Measurements from ENCODE around the gene BOLA1.
"Not testable (repeated sequence)": the region's sequence is repeated elsewhere in the genome, so short reads cannot be mapped to it uniquely, and the experiment has no call there.

BOLA1 gene

GRCh38 chr1:149877211-149877946 lies 22.0 kb upstream of the BOLA1 start:
- H3K4me1 ChIP-seq (ENCODE audit: insufficient read depth, low read length): no peaks in the 10 kb centered on the region

DNA sequence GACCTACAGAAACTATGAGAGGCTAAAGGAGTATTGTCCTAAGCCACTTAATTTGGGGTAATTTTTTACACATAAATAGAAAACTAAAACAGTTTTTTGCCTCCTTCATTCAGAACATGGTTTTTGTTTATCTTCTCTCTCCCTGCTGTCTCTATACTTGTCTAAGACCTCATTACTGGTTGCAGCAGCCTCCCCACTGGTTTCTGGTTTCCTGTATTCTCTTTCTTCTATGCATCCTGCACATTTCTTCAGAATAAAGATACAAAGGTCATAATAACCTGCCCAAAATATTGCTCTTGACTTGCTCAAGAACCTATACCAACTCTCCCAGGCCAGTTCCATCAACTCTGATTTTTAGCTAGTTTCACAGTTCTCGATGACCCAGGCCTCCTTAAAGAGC lies 19.8 kb upstream of the BOLA1 start:
- H3K9me3 ChIP-seq (ENCODE audit: insufficient read depth, low read depth, low read length): no peaks in the 10 kb centered on the region
- H3K9ac ChIP-seq (ENCODE audit: low read depth, low read length): no peak overlapping the region
- H3K36me3 ChIP-seq (ENCODE audit: insufficient read depth, low read length): no peaks in the 10 kb centered on the region
- 94% methylated on average over 1 of the region's 1 CpG for WGBS
- no peak overlapping the region for H3K27ac ChIP-seq (ENCODE audit: low read depth, low read length)
- H3K4me3 ChIP-seq (ENCODE audit: low read length): no peak overlapping the region
- no peaks in the 10 kb centered on the region for H3K27me3 ChIP-seq (ENCODE audit: insufficient read depth, low read length)
- H3K4me1 ChIP-seq (ENCODE audit: insufficient read depth, low read length): peaks cover 5% of the 10 kb centered on the region; the same call in 1 of the 2 replicates

More at GRCh38 chr1:149877211-149877946, 22.0 kb upstream of the BOLA1 start:
- no peak overlapping the region for H3K4me3 ChIP-seq (ENCODE audit: low read length)
- H3K9me3 ChIP-seq (ENCODE audit: insufficient read depth, low read depth, low read length): no peaks in the 10 kb centered on the region
- no peak overlapping the region for H3K9ac ChIP-seq (ENCODE audit: low read depth, low read length)
- H3K36me3 ChIP-seq (ENCODE audit: insufficient read depth, low read length): no peaks in the 10 kb centered on the region
- no peak overlapping the region for H3K27ac ChIP-seq (ENCODE audit: low read depth, low read length)
- H3K27me3 ChIP-seq (ENCODE audit: insufficient read depth, low read length): no peaks in the 10 kb centered on the region
- 96% methylated on average over 7 of the region's 7 CpGs for WGBS

DNA sequence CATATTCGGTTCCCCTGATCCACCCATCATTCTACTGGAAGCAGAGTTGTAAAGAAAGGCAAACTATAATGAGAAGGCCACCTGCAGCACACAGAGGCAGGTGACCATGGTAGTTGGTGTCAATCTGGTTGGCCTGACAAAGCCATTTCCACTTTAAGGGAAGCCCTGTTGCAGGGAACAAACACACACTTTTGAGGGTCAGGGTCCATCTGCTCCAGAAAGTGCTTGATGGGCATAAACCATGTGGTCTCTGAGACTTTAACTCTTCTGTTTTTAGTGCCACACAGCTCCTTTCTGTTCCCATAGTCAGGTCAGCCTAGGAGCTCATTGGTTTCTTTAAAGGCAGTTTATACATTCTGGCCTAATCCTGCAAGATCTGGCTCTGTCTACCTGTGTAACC lies 17.5 kb upstream of the BOLA1 start:
- H3K4me3 ChIP-seq (ENCODE audit: low read length): no peak overlapping the region
- peaks cover 11% of the 10 kb centered on the region; the same call in 1 of the 2 replicates for H3K4me1 ChIP-seq (ENCODE audit: insufficient read depth, low read length)
- no peaks in the 10 kb centered on the region for H3K9me3 ChIP-seq (ENCODE audit: insufficient read depth, low read depth, low read length)
- H3K27ac ChIP-seq (ENCODE audit: low read depth, low read length): no peak overlapping the region
- WGBS: 73% methylated on average over 1 of the region's 1 CpG
- H3K36me3 ChIP-seq (ENCODE audit: insufficient read depth, low read length): no peaks in the 10 kb centered on the region
- no peak overlapping the region for H3K9ac ChIP-seq (ENCODE audit: low read depth, low read length)
- no peaks in the 10 kb centered on the region for H3K27me3 ChIP-seq (ENCODE audit: insufficient read depth, low read length)

GRCh38 chr1:149883598-149884247 lies 15.6 kb upstream of the BOLA1 start:
- 88% methylated on average over 3 of the region's 3 CpGs for WGBS
- Histone ChIP-seq H3K9ac (ENCODE audit: low read depth, low read length) (no peak overlapping the region), H3K4me3 (ENCODE audit: low read length) (0 out of 2 replicates have a peak overlapping the region, but pooled peaks have one; percentile 77)

DNA sequence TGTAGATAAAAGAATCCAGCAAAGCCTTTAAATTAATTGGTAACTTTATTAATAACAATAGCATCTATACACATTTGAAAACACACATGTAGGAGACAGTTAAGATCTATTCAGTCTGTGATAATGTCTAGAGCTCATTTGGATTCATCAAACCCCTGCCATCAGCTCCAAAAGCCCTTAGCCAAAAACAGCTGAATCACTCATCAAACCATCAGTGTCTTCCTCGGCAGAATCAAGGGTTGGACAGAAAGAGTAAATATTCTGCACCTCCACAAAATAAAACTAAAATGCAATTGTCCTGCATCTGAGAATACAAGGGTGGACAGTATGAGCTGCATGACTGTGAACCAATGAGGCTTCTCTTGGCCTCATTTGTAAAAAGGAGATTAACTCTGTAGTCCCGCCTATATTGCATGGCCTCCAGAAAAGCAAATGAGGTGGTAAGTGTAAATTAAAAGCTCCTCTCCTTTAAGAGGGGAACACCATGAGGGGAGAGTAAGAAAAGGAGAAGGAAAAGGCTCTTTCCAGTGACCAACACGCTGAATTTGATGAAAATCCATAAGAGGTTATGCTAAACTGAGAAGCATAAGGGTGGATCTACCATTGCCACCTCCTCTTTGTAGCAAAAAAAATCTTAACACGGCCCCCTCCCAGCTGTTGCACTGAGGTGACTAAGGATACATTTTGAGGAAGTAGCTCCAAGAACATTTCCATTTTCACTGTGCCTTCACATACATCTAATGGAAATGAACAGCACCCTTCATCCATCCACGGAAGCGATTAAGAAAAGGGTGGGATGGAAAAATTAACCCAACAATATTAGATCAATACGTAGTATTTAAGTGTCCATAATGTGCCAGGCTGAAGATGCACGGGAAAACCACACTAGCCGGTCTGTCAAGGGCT lies 14.7 kb upstream of the BOLA1 start:
- no peaks in the 10 kb centered on the region for H3K36me3 ChIP-seq (ENCODE audit: insufficient read depth, low read length)

More at GRCh38 chr1:149883598-149884247, 15.6 kb upstream of the BOLA1 start:
- Histone ChIP-seq H3K9me3 (ENCODE audit: insufficient read depth, low read depth, low read length) (no peaks in the 10 kb centered on the region), H3K27me3 (ENCODE audit: insufficient read depth, low read length) (no peaks in the 10 kb centered on the region), H3K27ac (ENCODE audit: low read depth, low read length) (peak overlapping the region; percentile 96; the same call in 1 of the 2 replicates), H3K36me3 (ENCODE audit: insufficient read depth, low read length) (no peaks in the 10 kb centered on the region), H3K4me1 (ENCODE audit: insufficient read depth, low read length) (peaks cover 12% of the 10 kb centered on the region; the same call in 1 of the 2 replicates)

DNA sequence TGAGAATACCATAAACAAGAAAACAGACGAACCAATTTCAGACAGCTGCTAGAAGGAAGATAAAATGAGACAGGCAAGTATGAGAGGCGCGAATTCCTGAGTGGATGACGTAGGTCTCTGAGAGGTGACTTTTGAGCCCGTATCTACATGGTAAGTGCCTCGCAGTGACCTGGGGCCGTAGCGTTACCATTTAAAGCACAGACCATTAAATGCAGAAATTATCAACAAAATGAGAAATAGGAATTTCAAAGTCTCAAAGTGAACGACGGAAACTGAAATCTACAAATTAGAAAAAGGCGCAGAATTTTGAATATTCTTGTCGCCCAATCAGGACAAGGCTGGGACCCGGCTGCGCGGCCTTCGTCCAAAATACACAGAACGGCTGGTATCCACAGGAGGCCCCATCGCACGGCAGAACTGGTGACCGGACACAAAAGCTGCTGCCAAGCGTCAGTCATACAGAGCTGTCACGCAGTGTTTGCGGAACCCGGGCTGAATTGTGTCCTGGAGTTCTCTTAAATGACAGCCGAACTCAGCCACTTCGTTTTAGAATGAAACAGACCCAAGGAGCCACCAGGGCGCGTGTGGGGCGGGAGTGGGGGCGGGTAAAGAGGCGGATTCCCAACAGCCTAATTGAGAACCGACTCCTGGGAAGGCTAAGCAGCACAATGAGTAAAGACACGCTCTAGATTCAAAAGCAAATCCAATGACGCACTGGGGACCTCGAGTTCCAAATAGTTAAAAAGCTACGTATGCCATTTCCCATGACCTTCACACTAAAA lies 13.8 kb upstream of the BOLA1 start:
- Histone ChIP-seq H3K9me3 (ENCODE audit: insufficient read depth, low read depth, low read length) (no peaks in the 10 kb centered on the region), H3K9ac (ENCODE audit: low read depth, low read length) (peak overlapping the region; percentile 94), H3K27ac (ENCODE audit: low read depth, low read length) (peak overlapping the region; percentile 96), H3K36me3 (ENCODE audit: insufficient read depth, low read length) (no peaks in the 10 kb centered on the region), H3K4me1 (ENCODE audit: insufficient read depth, low read length) (peaks cover 16% of the 10 kb centered on the region; the same call in 1 of the 2 replicates), H3K27me3 (ENCODE audit: insufficient read depth, low read length) (no peaks in the 10 kb centered on the region), H3K4me3 (ENCODE audit: low read length) (peak overlapping the region; percentile 77)
- WGBS: under 1% methylated on average over 36 of the region's 36 CpGs

More for the DNA sequence above, 14.7 kb upstream of the BOLA1 start:
- WGBS: 24% methylated on average over 6 of the region's 9 CpGs
- peak overlapping the region; percentile 94 for H3K9ac ChIP-seq (ENCODE audit: low read depth, low read length)
- no peaks in the 10 kb centered on the region for H3K27me3 ChIP-seq (ENCODE audit: insufficient read depth, low read length)
- H3K4me1 ChIP-seq (ENCODE audit: insufficient read depth, low read length): peaks cover 16% of the 10 kb centered on the region; the same call in 1 of the 2 replicates
- peak overlapping the region; percentile 77 for H3K4me3 ChIP-seq (ENCODE audit: low read length)
- H3K27ac ChIP-seq (ENCODE audit: low read depth, low read length): peak overlapping the region; percentile 96
- H3K9me3 ChIP-seq (ENCODE audit: insufficient read depth, low read depth, low read length): no peaks in the 10 kb centered on the region

- Histone ChIP-seq H3K4me3 (ENCODE audit: low read length) (peak overlapping the region; percentile 77), H3K4me1 (ENCODE audit: insufficient read depth, low read length) (peaks cover 16% of the 10 kb centered on the region; the same call in 1 of the 2 replicates), H3K27ac (ENCODE audit: low read depth, low read length) (peak overlapping the region; percentile 96), H3K9ac (ENCODE audit: low read depth, low read length) (peak overlapping the region; percentile 94)
- H3K36me3 ChIP-seq (ENCODE audit: insufficient read depth, low read length); H3K9me3 ChIP-seq (ENCODE audit: insufficient read depth, low read depth, low read length); H3K27me3 ChIP-seq (ENCODE audit: insufficient read depth, low read length): not testable (repeated sequence)
- under 1% methylated on average over 17 of the region's 19 CpGs for WGBS
Observed at GRCh38 chr1:149886121-149886395, 13.3 kb upstream of the BOLA1 start.

DNA sequence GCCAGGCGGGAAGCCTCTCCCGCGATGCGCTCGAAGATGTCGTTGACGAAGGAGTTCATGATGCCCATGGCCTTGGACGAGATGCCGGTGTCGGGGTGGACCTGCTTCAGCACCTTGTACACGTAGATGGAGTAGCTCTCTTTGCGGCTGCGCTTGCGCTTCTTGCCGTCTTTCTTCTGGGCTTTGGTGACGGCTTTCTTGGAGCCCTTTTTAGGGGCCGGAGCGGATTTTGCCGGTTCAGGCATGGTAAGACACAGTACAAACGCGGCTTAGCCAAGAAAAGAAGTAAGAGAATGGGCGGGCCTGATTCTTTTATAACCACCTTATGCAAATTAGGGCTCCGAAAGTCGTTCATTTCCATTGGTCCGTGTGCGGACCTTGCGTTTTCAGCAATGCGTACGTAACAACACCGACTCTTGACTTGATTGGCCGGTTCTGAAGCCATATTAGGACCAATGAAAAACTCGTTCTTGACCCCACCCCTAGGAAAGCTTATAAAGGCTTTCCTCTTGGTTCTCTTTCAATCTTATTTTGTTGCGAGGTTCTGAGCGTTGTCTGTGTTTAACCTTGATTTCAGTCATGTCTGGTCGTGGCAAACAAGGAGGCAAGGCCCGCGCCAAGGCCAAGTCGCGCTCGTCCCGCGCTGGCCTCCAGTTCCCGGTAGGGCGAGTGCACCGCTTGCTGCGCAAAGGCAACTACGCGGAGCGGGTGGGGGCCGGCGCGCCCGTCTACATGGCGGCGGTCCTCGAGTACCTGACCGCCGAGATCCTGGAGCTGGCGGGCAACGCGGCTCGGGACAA lies 12.8 kb upstream of the BOLA1 start:
- WGBS: under 1% methylated on average over 62 of the region's 62 CpGs
- Histone ChIP-seq H3K4me3 (ENCODE audit: low read length) (peak overlapping the region; percentile 77), H3K27ac (ENCODE audit: low read depth, low read length) (peak overlapping the region; percentile 99)

GRCh38 chr1:149887196-149887455 lies 12.2 kb upstream of the BOLA1 start:
- Histone ChIP-seq H3K4me3 (ENCODE audit: low read length) (peak overlapping the region; percentile 77), H3K4me1 (ENCODE audit: insufficient read depth, low read length) (peaks cover 16% of the 10 kb centered on the region; the same call in 1 of the 2 replicates), H3K27ac (ENCODE audit: low read depth, low read length) (peak overlapping the region; percentile 99), H3K9ac (ENCODE audit: low read depth, low read length) (peak overlapping the region; percentile 94)
- not testable (repeated sequence) for H3K9me3 ChIP-seq (ENCODE audit: insufficient read depth, low read depth, low read length); H3K27me3 ChIP-seq (ENCODE audit: insufficient read depth, low read length); H3K36me3 ChIP-seq (ENCODE audit: insufficient read depth, low read length)
- 0% methylated on average over 13 of the region's 13 CpGs for WGBS

More for the DNA sequence above, 12.8 kb upstream of the BOLA1 start:
- Histone ChIP-seq H3K27me3 (ENCODE audit: insufficient read depth, low read length) (no peaks in the 10 kb centered on the region), H3K9me3 (ENCODE audit: insufficient read depth, low read depth, low read length) (no peaks in the 10 kb centered on the region), H3K4me1 (ENCODE audit: insufficient read depth, low read length) (peaks cover 16% of the 10 kb centered on the region; the same call in 1 of the 2 replicates), H3K9ac (ENCODE audit: low read depth, low read length) (peak overlapping the region; percentile 94), H3K36me3 (ENCODE audit: insufficient read depth, low read length) (no peaks in the 10 kb centered on the region)

Measured in HUES64 (cell line).